Common myeloid progenitor, CD34-positive (primary cell): ENCODE measurements around the gene ITGB5.
"Not testable (repeated sequence)": the region's sequence is repeated elsewhere in the genome, so short reads cannot be mapped to it uniquely, and the experiment has no call there.

Experiments
- CTCF ChIA-PET: fragments of 350-600 bp; sonication (Branson Sonifier 250); formaldehyde crosslinking; loops from one replicate; lab custom pipeline; 2021; ENCODE audit warnings: antibody characterized with exemption; lab: Charles Lee
- POLR2A ChIA-PET: fragments of 350-600 bp; sonication (Branson Sonifier 250); formaldehyde crosslinking; loops from one replicate; lab custom pipeline; 2021; ENCODE audit warnings: antibody characterized with exemption; lab: Charles Lee
- DNase-seq, 3 donors: peaks; one replicate each; pipeline versions ENCODE4 v3.0.0 to v3.0.0-alpha.2; 2013
- H3K27ac ChIP-seq, 2 experiments: 1 replicate in 1 of 2; 2 replicates in 1 of 2; pipeline ENCODE4 v1.7.0; 2013; ENCODE audit warnings: inconsistent platforms in 2 of 2, low read length in 2 of 2, mild to moderate bottlenecking in 2 of 2, low read depth in 1 of 2, moderate library complexity in 1 of 2; ENCODE audit not compliant: severe bottlenecking in 2 of 2, insufficient read depth in 1 of 2, poor library complexity in 1 of 2
- H3K27me3 ChIP-seq, 5 experiments: replicated peaks in 2 of 5; 1 replicate in 3 of 5; 2 replicates in 2 of 5; pipeline versions ENCODE4 v1.6.1 to v1.7.0; 2013; ENCODE audit warnings: low read length in 4 of 5, mild to moderate bottlenecking in 2 of 5, moderate library complexity in 2 of 5, inconsistent platforms in 1 of 5; ENCODE audit not compliant: insufficient read depth in 5 of 5, control insufficient read depth in 4 of 5
- H3K36me3 ChIP-seq, 4 experiments: 1 replicate in 2 of 4; 2 replicates in 2 of 4; pipeline versions ENCODE4 v1.6.1 to v1.7.0; 2013; ENCODE audit warnings: low read length in 3 of 4, control low read depth in 1 of 4, mild to moderate bottlenecking in 1 of 4; ENCODE audit not compliant: control insufficient read depth in 4 of 4, insufficient read depth in 4 of 4
- H3K4me1 ChIP-seq, 4 experiments: 1 replicate in 3 of 4; 2 replicates in 1 of 4; pipeline versions ENCODE4 v1.6.1 to v1.7.1; 2013; ENCODE audit warnings: low read length in 3 of 4, mild to moderate bottlenecking in 3 of 4, control low read depth in 1 of 4, inconsistent platforms in 1 of 4, moderate library complexity in 1 of 4; ENCODE audit not compliant: control insufficient read depth in 4 of 4, insufficient read depth in 4 of 4; ENCODE audit errors: control extremely low read depth in 1 of 4
- H3K4me3 ChIP-seq, 7 experiments: 1 replicate in 4 of 7; 2 replicates in 3 of 7; pipeline versions ENCODE4 v1.5.1 to v1.7.0; 2013; ENCODE audit warnings: mild to moderate bottlenecking in 7 of 7, low read length in 6 of 7, moderate library complexity in 6 of 7, inconsistent platforms in 2 of 7, low read depth in 2 of 7, control low read depth in 1 of 7; ENCODE audit not compliant: insufficient read depth in 4 of 7, control insufficient read depth in 1 of 7; ENCODE audit errors: extremely low read depth in 1 of 7
- H3K9me3 ChIP-seq, 5 experiments: 1 replicate in 4 of 5; 2 replicates in 1 of 5; pipeline versions ENCODE4 v1.6.1 to v1.7.1; 2013; ENCODE audit warnings: low read length in 4 of 5, mild to moderate bottlenecking in 2 of 5, inconsistent platforms in 1 of 5, low read depth in 1 of 5, moderate library complexity in 1 of 5; ENCODE audit not compliant: control insufficient read depth in 4 of 5, insufficient read depth in 2 of 5; ENCODE audit errors: control extremely low read depth in 1 of 5
- WGBS: methylation state at CpG from one replicate; pipeline ENCODE4 v1.1.5; 2013; ENCODE audit not compliant: insufficient coverage; 5-methylcytosine and 5-hydroxymethylcytosine counted together

ITGB5 gene

GRCh38 chr3:124759666-124760401 is 127.3 kb downstream of the ITGB5 start:
- Histone ChIP-seq H3K4me3 (no peak overlapping the region), H3K27ac (no peak overlapping the region), H3K36me3 (no peaks in the 10 kb centered on the region), H3K27me3 (no peaks in the 10 kb centered on the region), H3K9me3 (no peaks in the 10 kb centered on the region), H3K4me1 (peaks cover 0 to 11% (median 7%) of the 10 kb centered on the region in 4 experiments)
- no peak for DNase-seq
- POLR2A ChIA-PET: no interaction called here
- CTCF ChIA-PET: interaction anchor here (0.9 to 10.3 kb wide), 26 partner anchors 10 to 827 kb away, joined by 3 to 148 read pairs (median 4); partner anchors contain the start of gene MUC13
- 93% methylated on average over 12 of the region's 14 CpGs for WGBS

- Histone ChIP-seq H3K4me1 (peaks cover 0 to 11% (median 6%) of the 10 kb centered on the region in 4 experiments), H3K27ac (no peak overlapping the region), H3K36me3 (no peaks in the 10 kb centered on the region), H3K27me3 (no peaks in the 10 kb centered on the region), H3K9me3 (no peaks in the 10 kb centered on the region), H3K4me3 (no peak overlapping the region)
- DNase-seq: no peak
- ChIA-PET POLR2A (no interaction called here), CTCF (interaction anchor here (0.6 to 10.3 kb wide), 11 partner anchors 11 to 175 kb away, joined by 3 to 148 read pairs (median 3); partner anchors contain the start of gene MUC13)
- WGBS: 83% methylated on average over 1 of the region's 5 CpGs
These were observed 128.1 kb downstream of the ITGB5 start for GRCh38 chr3:124758851-124759635.

- H3K4me3 ChIP-seq, DNase-seq, H3K36me3 ChIP-seq, H3K9me3 ChIP-seq, POLR2A ChIA-PET, H3K27ac ChIP-seq, H3K27me3 ChIP-seq: not testable (repeated sequence)
- H3K4me1 ChIP-seq: peaks cover 0 to 11% (median 6%) of the 10 kb centered on the region in 4 experiments
- CTCF ChIA-PET: interaction anchor here (5.9 to 10.3 kb wide), 2 partner anchors 12 to 145 kb away, joined by 46 to 148 read pairs; no protein-coding TSS in a partner anchor
- 100% methylated on average over 4 of the region's 7 CpGs for WGBS
These were observed 129.2 kb downstream of the ITGB5 start for GRCh38 chr3:124757926-124758325.

GRCh38 chr3:124752051-124752450 is 135.1 kb downstream of the ITGB5 start:
- H3K4me3 ChIP-seq: no peak overlapping the region
- WGBS: 87% methylated on average over 3 of the region's 3 CpGs
- no peak overlapping the region for H3K27ac ChIP-seq
- peaks cover 0 to 6% (median 4%) of the 10 kb centered on the region in 4 experiments for H3K36me3 ChIP-seq
- H3K27me3 ChIP-seq: no peaks in the 10 kb centered on the region
- no peaks in the 10 kb centered on the region for H3K9me3 ChIP-seq
- ChIA-PET CTCF (no interaction called here), POLR2A (interaction anchor here (0.6 kb wide), 1 partner anchor 782 kb away, joined by 3 read pairs; no protein-coding TSS in a partner anchor)
- H3K4me1 ChIP-seq: no peaks in the 10 kb centered on the region
- DNase-seq: no peak

GRCh38 chr3:124751501-124751900 is 135.7 kb downstream of the ITGB5 start:
- H3K4me1 ChIP-seq: no peaks in the 10 kb centered on the region
- H3K27me3 ChIP-seq: no peaks in the 10 kb centered on the region
- H3K9me3 ChIP-seq: no peaks in the 10 kb centered on the region
- WGBS: no CpG with 5 or more reads among the region's 5 CpGs
- ChIA-PET POLR2A (no interaction called here), CTCF (no interaction called here)
- peaks cover 0 to 11% (median 8%) of the 10 kb centered on the region in 4 experiments for H3K36me3 ChIP-seq
- H3K27ac ChIP-seq: no peak overlapping the region
- H3K4me3 ChIP-seq: no peak overlapping the region
- DNase-seq: no peak

GRCh38 chr3:124749877-124750276 is 137.3 kb downstream of the ITGB5 start:
- DNase-seq, H3K4me1 ChIP-seq, H3K4me3 ChIP-seq, CTCF ChIA-PET, H3K27me3 ChIP-seq, H3K27ac ChIP-seq, POLR2A ChIA-PET, H3K9me3 ChIP-seq: not testable (repeated sequence)
- H3K36me3 ChIP-seq: peaks cover 0 to 28% (median 18%) of the 10 kb centered on the region in 4 experiments
- WGBS: no CpG with 5 or more reads among the region's 27 CpGs
